Activated CD8-positive, alpha-beta memory T cell treated with anti-CD3 and anti-CD28 coated beads for 1 hour (primary cell): ENCODE data around the gene ANKRD33B.
A peak's percentile ranks its signal among the peaks of the same experiment; 100 is the strongest.
"Not testable (repeated sequence)": the region's sequence is repeated elsewhere in the genome, so short reads cannot be mapped to it uniquely, and the experiment has no call there.

Source experiments
- DNase-seq, 2 donors: peaks; one replicate each; pipeline ENCODE4 v3.0.0-alpha.2; 2020; ENCODE audit warnings: low read depth in 1 of 2; ENCODE audit errors: extremely low read depth in 1 of 2

Gene ANKRD33B

GRCh38 chr5:10556289-10556807, 7.5 kb upstream of the ANKRD33B start:
- DNase-seq: no peak

- no peak for DNase-seq
These were observed 6.8 kb upstream of the ANKRD33B start for GRCh38 chr5:10556893-10557746.

GRCh38 chr5:10559151-10559550, 4.7 kb upstream of the ANKRD33B start:
- no peak for DNase-seq

- DNase-seq: no peak
These were observed 4.0 kb upstream of the ANKRD33B start for GRCh38 chr5:10559871-10560270.

- no peak for DNase-seq
These were observed 1.4 kb upstream of the ANKRD33B start for GRCh38 chr5:10562201-10563109.

GRCh38 chr5:10563110-10563944, 543 bp upstream of the ANKRD33B start:
- DNase-seq: peak in 1 of 2 donors; percentile 22

- no peak for DNase-seq
These were observed 1.2 kb downstream of the ANKRD33B start for GRCh38 chr5:10564838-10565784.

- DNase-seq: no peak
These were observed 2.1 kb downstream of the ANKRD33B start for GRCh38 chr5:10565785-10566542.

- DNase-seq: no peak
These were observed 2.7 kb downstream of the ANKRD33B start for GRCh38 chr5:10566543-10567068.

GRCh38 chr5:10567121-10567591, 3.3 kb downstream of the ANKRD33B start:
- DNase-seq: no peak

GRCh38 chr5:10567781-10568321, 4.0 kb downstream of the ANKRD33B start:
- DNase-seq: no peak

GRCh38 chr5:10570540-10570939, 6.7 kb downstream of the ANKRD33B start:
- DNase-seq: not testable (repeated sequence)

- no peak for DNase-seq
These were observed 8.6 kb downstream of the ANKRD33B start for GRCh38 chr5:10572451-10572850.

GRCh38 chr5:10573487-10574145, 9.7 kb downstream of the ANKRD33B start:
- DNase-seq: no peak

- DNase-seq: not testable (repeated sequence)
These were observed 11.0 kb downstream of the ANKRD33B start for GRCh38 chr5:10574879-10575278.

- no peak for DNase-seq
These were observed 12.4 kb downstream of the ANKRD33B start for GRCh38 chr5:10576121-10576789.

GRCh38 chr5:10576790-10577189, 12.9 kb downstream of the ANKRD33B start:
- no peak for DNase-seq
